MCF 10A (cell line): ENCODE measurements around the gene ANKRD11. TPM values are rescaled to one million over a fixed set of nuclear protein-coding genes. Genes with fewer than 3 reads are reported as not detected.
A peak's percentile ranks its signal among the peaks of the same experiment; 100 is the strongest.

Experiments used
- BruUV-seq: library from RNA; stranded (reverse); fragments of 400-500 nt; replicated peaks from 2 replicates; lab custom pipeline; 2021; lab: Mats Ljungman, UMichigan
- CTCF ChIA-PET: fragments of 300-600 bp; sonication (Branson Sonifier 250); formaldehyde crosslinking; extraction: SDS; loops from one replicate; lab custom pipeline; 2021; ENCODE audit warnings: antibody characterized with exemption, inconsistent platforms; lab: Yijun Ruan, JAX
- POLR2A ChIA-PET: fragments of 300-600, 350-650 bp; sonication (Branson Sonifier 250); formaldehyde crosslinking; extraction: SDS; loops from one replicate; lab custom pipeline; 2020; ENCODE audit warnings: antibody characterized with exemption, inconsistent platforms; lab: Yijun Ruan, JAX
- DNase-seq: peaks from one replicate; pipeline ENCODE4 v3.0.0-alpha.2; 2018; ENCODE audit not compliant: unreplicated experiment
- H3K27ac Mint-ChIP-seq: one replicate; pipeline ENCODE4 v1.8.0; 2022; ENCODE audit warnings: mild to moderate bottlenecking, low read depth, mixed read lengths; ENCODE audit not compliant: unreplicated experiment
- H3K27me3 Mint-ChIP-seq: one replicate; pipeline ENCODE4 v1.8.0; 2022; ENCODE audit warnings: mixed read lengths; ENCODE audit not compliant: insufficient read depth, unreplicated experiment
- H3K36me3 Mint-ChIP-seq: one replicate; pipeline ENCODE4 v1.8.0; 2022; ENCODE audit warnings: mild to moderate bottlenecking, moderate library complexity, mixed read lengths; ENCODE audit not compliant: insufficient read depth, unreplicated experiment
- H3K4me1 Mint-ChIP-seq: one replicate; pipeline ENCODE4 v1.8.0; 2022; ENCODE audit warnings: mixed read lengths; ENCODE audit not compliant: insufficient read depth, unreplicated experiment
- H3K4me3 Mint-ChIP-seq: one replicate; pipeline ENCODE4 v1.8.0; 2022; ENCODE audit warnings: mild to moderate bottlenecking, moderate library complexity, mixed read lengths; ENCODE audit not compliant: unreplicated experiment
- H3K9me3 Mint-ChIP-seq: one replicate; pipeline ENCODE4 v1.8.0; 2022; ENCODE audit warnings: mixed read lengths; ENCODE audit not compliant: unreplicated experiment
- CTCF ChIP-seq: fragments of 200-600 bp; IDR thresholded peaks from one replicate; pipeline ENCODE4 v1.8.0; 2022; ENCODE audit warnings: antibody characterized with exemption, mild to moderate bottlenecking; ENCODE audit not compliant: unreplicated experiment
- intact Hi-C: fragments of 100-400 bp; cut with micrococcal nuclease; formaldehyde crosslinking; loops from 2 replicates; pipeline ENCODE4 v1.14.1; 2022
- total RNA-seq: library from RNA; stranded (reverse); gene quantifications from 2 replicates; pipeline ENCODE4 v1.2.3, GENCODE V29; 2022

The ANKRD11 gene
- total RNA-seq, 1 experiment from 2014 or later = 237 TPM

GRCh38 chr16:89287777-89288576 is 202.4 kb downstream of the ANKRD11 start:
- no TSS peak for BruUV-seq
- intact Hi-C loops = no loop called here
- no peak for DNase-seq
- no peaks in the 10 kb centered on the region for H3K9me3 Mint-ChIP-seq
- peaks cover 27% of the 10 kb centered on the region for H3K36me3 Mint-ChIP-seq
- H3K4me1 Mint-ChIP-seq = no peaks in the 10 kb centered on the region
- no peak overlapping the region for H3K4me3 Mint-ChIP-seq
- peak overlapping the region; percentile 23 for H3K27ac Mint-ChIP-seq
- no peak for TF ChIP-seq CTCF
- ChIA-PET POLR2A (interaction anchor here (0.6 kb wide), 1 partner anchor 11 kb away, joined by 4 read pairs; no protein-coding TSS in a partner anchor), CTCF (interaction anchor here (0.5 to 2.0 kb wide), 14 partner anchors 10 to 512 kb away, joined by 3 to 12 read pairs (median 3); no protein-coding TSS in a partner anchor)
- H3K27me3 Mint-ChIP-seq = no peaks in the 10 kb centered on the region

- CTCF ChIA-PET = interaction anchor here (1.3 kb wide), 1 partner anchor 11 kb away, joined by 3 read pairs; no protein-coding TSS in a partner anchor
Observed at GRCh38 chr16:89286096-89286495, 204.3 kb downstream of the ANKRD11 start.

DNA sequence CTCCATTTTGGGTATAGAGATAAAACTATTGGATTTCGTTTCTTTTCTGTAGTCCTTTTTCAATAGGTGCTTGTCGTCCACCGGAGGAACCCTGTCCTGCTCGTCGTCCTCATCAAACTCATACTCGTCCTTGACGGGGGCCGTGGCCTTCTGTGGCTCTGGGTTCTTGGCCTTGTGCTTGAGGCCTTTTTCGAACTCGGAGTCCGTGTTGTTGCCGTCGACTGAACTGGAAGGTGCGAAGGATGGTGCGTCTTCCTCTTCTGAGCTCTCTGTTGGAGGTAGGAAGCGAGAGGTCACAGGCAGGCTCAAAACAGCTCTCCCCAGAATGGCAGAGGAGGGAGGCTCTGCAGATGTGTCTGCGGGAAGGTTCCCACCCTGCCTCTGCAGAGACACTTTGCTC is 205.0 kb downstream of the ANKRD11 start:
- no peaks in the 10 kb centered on the region for H3K9me3 Mint-ChIP-seq

More at GRCh38 chr16:89286096-89286495, 204.3 kb downstream of the ANKRD11 start:
- no peak for DNase-seq
- no peaks in the 10 kb centered on the region for H3K9me3 Mint-ChIP-seq
- peaks cover 20% of the 10 kb centered on the region for H3K36me3 Mint-ChIP-seq
- no peak overlapping the region for H3K4me3 Mint-ChIP-seq
- H3K4me1 Mint-ChIP-seq = no peaks in the 10 kb centered on the region
- POLR2A ChIA-PET = interaction anchor here (1.0 kb wide), 1 partner anchor 10 kb away, joined by 3 read pairs; no protein-coding TSS in a partner anchor
- TF ChIP-seq CTCF = no peak
- no peaks in the 10 kb centered on the region for H3K27me3 Mint-ChIP-seq
- no TSS peak for BruUV-seq
- no peak overlapping the region for H3K27ac Mint-ChIP-seq
- intact Hi-C loops = no loop called here

More for the DNA sequence above, 205.0 kb downstream of the ANKRD11 start:
- Mint-ChIP-seq H3K4me1 (no peaks in the 10 kb centered on the region), H3K27ac (no peak overlapping the region), H3K36me3 (peaks cover 22% of the 10 kb centered on the region), H3K27me3 (no peaks in the 10 kb centered on the region), H3K4me3 (no peak overlapping the region)
- no TSS peak for BruUV-seq
- ChIA-PET POLR2A (no interaction called here), CTCF (interaction anchor here (0.6 to 1.4 kb wide), 2 partner anchors 8 to 33 kb away, joined by 3 read pairs; no protein-coding TSS in a partner anchor)
- DNase-seq = no peak
- TF ChIP-seq CTCF = no peak
- intact Hi-C loops = no loop called here
